Glomerular endothelial cell (primary cell): Measurements from ENCODE around the gene LMNTD2. TPM values are rescaled to one million over a fixed set of nuclear protein-coding genes. Genes with fewer than 3 reads are reported as not detected.

Experiments
- DNase-seq: peaks from one replicate; pipeline ENCODE4 v3.0.0-alpha.2; 2011; ENCODE audit warnings: low read depth, low spot score; ENCODE audit errors: extremely low read depth
- total RNA-seq: library from RNA; depleted of rRNA; stranded (reverse); fragments of >200 nt; gene quantifications from 2 replicates; pipeline ENCODE4 v1.2.3, GENCODE V29; 2015

The LMNTD2 gene
- total RNA-seq, 1 donor from 2014 or later = 3.3 TPM

DNA sequence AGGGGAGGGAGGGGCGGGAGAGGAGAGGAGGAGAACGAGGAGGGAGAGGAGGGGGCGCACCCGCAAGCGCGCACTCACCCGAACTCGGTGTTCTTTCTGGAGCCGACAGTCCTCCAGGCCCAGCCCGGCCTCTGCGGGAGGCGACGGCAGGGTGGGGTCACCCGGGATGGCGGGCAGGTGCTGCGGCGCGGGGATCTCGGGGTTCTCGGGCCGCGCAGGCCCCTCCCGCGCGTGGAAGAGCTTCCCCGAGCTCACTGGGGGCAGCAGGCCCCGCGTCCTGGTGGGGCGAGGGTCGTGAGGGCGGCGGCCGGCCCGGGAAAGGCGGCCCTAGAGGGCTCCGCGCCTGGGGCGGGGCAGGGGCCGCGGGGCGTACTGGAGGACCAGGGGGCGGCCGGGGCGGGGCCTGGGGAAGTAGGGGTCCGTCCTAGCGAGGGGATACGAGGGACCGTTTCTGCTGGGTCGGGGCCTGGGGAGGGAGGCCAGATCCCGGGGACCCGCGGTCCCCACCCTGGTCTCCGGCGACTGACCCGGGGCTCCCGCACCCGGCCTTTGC lies 5.2 kb downstream of the LMNTD2 start:
- no peak for DNase-seq

DNA sequence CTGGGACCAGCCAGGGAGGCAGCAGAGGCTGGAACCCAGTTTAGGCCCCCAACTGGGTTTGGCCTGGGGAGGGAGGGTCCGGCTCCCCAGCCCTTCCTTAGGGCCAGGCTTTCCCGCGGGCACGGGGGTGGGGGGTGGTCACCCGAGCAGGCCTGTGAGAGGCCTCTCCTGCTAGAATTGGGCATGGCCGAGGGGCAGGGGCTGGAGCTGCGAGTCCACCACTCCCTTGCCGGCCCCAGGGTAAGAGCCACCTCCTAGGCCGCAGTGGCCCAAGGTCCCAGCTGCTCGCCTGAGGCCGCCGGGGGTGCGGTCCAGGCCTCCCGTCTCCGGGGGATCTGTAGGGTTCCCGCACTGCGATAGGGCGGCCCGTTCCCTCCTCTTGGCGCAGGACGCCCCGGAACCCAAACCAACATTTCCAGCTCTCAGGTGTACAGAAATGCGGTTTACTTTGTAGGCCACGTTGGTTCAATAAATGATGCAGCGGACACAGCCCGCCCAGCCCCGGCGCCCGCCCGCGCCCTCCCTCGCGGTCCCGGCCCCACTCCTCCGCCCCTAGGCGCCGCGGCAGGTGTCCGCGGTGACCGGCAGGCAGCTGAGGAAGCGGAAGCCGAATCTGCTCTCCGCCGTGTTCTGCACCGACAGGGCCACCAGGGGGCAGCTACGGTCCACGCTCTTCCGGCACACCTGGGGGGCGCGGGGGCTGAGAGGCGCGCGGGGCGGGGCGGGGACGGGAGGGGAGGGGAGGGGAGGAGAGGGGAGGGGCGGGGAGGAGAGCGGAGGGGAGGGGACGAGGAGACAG lies 5.9 kb downstream of the LMNTD2 start:
- DNase-seq = no peak

DNA sequence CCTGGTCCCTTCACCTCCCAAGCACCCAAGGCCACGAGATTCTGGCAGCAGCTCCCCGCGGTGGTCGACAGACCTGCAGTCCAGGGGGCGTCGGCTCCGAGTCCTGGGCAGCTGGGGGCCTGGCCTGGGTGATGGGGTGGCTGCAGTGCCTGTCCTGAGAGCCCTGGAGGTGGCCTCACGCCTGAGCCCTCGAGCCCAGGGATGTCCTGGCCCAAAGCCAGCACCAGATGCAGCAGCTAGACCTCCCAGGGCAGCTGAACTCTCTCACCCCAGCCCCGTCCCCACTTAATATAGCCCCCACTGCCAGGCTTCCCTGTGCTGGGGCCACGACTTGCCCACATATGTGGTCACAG lies 6.6 kb downstream of the LMNTD2 start:
- DNase-seq = no peak

DNA sequence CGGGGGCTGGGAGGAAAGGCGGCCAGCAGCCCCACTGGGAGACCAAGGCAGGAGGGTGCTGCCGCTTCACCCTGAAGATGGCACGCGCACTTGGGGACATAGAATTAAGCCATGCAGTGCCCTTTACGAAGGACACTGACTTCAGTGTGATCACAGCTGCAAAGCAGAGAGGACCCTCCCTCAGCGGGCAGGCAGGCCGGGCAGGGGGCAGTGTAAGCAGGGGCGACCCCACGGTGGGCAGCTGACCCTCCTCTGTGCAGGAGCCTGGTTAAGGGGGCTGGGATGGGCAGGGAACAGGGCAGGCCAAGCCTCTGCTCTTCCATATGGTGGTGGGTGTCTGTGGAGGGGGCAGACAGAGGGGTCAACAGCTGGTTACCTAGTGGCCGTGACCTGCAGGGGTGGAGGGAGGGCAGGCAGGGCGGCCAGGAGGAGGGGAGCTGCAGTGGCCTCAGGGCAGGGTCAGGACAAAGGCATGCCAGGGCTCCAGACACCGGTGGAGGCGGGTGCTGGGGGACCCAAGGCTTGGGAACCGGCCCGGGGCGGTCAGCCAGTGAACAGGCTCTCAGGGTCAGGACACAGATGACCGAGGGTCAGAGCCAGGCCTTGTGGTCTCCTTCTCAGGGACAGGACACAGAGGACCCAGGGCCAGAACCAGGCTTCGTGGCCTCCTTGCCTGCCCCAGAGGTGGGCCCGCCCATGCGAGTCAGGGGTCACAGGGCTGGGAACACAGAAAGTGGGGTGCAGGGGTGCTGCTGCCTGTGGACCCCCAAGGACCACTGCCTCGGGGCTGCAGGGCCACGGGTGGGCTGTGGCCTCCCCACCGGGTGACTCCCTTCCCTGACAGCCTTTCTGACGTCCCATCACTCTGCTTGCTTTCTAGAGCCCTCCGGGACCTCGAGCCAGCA lies 7.2 kb downstream of the LMNTD2 start:
- no peak for DNase-seq

DNA sequence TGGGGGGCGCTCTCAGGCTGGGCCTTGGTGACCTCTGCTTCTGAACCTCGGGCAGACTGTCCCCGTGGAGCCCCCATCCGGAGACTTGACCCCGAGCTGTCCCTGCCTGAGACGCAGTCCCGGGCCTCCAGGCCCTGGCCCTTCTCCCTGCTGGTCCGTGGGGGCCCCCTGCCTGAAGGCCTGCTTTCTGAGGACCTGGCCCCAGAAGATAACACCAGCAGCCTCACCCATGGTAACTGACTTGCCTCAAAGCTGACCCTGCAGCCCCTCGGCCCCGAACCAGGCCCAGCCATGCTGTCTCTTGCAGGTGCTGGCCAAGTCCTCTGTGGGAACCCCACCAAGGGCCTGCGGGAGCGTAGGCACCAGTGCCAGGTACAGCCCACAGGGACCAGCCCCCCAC lies 8.9 kb downstream of the LMNTD2 start:
- DNase-seq = no peak

DNA sequence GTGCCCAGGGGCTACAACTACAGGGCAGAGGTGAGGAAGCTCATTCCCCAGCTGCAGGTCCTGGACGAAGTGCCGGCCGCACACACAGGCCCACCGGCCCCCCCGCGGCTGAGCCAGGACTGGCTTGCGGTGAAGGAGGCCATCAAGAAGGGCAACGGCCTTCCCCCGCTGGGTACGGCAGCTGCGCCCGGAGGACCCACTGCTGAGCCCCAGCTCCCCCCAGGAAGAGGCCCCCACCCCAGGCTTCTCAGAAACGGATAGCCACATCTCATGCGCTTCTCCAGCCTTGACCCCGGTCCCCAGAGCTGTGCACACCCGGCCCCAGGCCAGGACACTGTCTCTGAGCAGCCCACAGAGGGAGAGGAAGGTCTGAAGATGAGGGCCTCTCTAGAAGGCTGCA lies 9.4 kb downstream of the LMNTD2 start:
- DNase-seq = no peak

DNA sequence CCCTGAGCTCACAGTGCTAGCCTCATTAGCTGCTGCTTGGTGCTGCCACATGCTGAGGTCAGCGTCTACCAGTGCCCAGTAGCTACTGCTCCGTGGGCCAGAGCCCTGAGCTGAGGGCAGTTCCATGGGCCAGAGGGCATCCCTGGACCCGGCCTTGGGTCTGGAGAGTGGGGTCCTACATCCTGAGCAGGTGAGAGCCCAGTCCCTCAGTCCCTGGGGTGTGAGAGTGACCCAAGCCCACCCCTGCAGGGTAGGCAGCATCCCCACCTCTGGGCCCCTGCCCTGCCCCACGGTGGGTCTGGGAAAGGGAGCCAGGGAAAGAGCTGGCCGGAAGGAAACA lies 9.8 kb downstream of the LMNTD2 start:
- no peak for DNase-seq

DNA sequence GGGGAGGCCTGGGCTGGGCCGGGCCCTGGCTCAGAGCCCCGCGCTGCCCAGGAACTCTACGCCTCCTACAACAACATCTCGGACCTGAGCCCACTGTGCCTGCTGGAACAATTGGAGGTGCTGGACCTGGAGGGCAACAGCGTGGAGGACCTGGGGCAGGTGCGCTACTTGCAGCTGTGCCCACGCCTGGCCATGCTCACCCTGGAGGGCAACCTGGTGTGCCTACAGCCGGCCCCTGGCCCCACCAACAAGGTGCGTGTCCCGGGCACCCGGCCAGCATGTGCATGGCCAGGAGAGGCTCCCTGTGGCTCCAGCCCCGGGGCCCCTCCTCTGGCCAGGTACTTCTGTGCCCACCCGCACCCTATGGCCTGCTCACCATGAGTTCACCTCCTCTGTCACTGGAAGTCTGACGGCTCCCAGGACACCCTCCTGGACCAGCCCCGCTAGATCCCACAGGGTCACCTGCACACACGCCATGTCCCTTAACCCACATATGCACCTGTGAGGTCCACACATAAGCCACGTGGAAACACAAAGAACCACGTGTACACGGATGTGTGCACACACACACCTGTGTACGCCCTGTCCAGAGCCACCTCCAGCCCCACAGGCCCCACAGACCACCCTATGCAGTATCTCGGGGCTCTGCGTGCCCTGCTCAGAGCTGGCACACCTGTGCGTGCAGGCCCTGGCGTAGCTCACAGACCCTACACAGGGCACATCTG lies 10.4 kb downstream of the LMNTD2 start:
- no peak for DNase-seq

DNA sequence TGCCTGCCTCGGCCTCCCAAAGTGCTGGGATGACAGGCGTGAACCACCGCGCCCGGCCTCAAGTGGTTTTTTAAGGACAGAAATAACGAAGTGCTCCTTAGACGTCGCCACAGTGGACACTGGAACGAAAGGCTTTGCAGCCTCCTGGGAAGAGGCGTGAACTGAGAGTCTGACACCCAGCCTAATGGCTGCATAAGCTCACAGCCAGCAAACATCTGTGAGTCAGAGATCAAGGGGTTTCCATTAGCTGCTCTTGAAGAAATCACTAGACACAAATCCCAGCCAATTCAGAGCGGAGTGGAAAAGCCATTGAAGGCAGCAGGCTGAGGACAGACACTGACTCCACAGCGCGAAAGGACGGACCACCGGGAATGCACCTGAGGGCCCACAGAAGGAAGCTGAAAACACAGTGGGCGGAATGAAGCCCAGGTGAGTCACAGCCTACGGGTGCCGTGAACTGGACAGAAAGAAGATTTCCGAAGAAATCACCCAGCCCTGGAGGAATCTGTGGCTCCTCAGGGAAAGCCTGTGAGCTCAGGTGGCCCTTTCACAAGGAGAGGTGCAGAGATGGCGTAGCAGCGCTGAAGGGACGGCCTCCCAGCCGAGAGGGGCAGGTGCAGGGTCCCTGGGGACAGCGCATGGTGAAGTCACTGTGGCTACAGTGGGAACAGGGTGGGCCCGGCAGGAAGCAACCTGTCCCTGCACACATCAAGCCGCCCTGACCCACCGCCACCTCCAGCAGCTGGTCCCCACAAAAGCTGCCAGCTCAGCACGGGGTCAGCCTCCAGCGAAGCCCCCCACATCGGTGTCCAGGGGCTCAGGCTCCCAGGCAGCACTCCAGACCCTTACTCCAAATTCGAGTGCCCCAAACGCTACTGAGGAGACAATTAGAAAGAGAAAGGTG lies 11.6 kb downstream of the LMNTD2 start:
- DNase-seq = no peak

DNA sequence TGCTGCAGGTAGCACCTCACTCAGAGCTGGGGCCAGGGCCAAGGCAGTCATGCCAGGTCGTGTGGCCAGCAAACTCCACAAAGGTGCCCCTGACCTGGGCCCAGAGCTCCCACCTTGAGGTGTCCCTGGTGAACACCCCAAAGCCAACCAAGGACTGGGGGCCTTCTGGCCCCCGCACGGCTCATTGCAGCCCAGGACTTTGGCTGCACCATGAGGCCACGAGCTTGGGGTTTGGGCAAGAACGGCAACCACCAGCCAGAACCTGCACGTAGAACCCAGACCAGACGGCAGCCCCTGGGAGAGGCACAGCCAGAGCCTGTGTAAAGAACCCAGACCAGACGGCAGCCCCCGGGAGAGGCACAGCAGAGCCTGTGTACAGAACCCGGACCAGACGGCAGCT lies 15.4 kb downstream of the LMNTD2 start:
- no peak for DNase-seq

DNA sequence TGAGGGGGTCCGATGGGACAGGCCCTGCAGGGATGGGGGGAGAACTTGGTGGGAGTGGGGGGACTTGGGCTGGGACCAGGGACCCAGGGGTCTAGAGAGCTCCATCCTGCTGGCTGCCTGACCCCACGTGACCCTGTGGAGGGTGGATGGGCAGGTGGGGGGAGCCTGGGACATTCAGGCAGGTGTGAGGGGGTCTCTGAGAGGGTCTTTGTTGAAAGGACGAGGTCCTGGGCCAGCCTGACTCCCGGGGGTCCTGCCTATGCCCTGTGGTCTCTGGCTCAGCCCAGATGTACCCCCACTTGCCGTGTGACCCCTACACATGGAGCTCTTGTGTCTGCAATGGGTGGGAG lies 15.7 kb downstream of the LMNTD2 start:
- DNase-seq = no peak

DNA sequence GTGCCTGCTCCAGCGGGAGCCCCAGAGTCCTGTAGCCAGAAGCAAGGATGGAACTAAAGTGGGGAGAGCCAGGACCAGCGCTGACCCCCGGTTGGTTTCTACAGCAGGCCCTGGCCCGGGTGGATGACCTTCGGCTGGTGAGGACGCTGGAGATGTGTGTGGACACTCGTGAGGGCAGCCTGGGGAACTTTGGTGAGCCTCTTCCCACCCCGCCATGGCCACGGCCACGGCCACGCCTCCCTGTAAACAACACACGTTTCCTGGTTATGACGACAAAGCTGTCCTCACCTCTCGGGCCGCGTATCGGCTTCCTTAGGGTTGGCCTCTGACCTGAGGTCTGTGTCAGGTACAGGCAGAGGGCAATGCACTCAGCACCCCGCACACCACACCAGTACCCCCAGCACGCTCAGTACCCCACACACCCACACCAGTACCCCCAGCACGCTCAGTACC lies 19.1 kb downstream of the LMNTD2 start:
- no peak for DNase-seq

DNA sequence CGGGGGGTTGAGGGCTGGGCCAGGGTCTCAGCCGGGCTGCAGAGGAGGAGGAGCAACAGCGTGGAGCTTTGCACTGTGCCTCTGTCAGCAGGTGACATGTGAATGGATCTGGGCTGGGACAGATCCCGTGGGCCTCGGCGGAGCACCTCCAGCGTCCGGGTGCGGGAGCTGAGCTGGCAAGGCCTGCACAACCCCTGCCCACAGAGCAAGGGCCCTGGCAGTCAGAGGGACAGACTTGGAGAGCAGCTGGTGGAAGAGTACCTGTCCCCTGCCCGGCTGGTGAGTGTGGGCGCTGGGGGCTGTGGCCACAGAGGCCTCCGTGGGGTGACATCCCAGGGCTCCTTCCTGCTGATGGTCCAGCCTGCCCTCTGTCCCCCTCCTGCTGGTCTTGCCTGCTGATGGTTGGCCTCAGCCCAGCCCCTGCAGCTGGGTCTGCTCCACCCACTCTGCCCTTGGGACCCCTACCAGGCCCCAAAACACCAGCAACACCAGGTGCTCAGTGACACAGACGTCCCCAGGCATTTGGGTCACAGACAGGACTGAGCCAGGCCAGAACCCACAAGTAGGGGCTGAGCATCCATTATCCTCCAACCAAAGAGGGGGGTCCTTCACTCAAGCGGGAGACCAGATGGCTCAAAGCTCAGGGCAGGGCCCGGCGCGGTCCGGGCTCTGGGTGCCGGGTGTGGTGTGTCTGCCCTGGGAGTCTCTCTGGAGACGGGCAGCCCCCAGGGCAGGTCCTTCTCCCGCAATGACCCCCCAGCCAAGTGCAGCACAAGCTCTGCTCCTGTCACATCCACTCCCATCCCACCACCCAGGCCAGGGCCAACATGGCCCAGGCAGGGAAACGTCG lies 19.7 kb downstream of the LMNTD2 start:
- DNase-seq = no peak

DNA sequence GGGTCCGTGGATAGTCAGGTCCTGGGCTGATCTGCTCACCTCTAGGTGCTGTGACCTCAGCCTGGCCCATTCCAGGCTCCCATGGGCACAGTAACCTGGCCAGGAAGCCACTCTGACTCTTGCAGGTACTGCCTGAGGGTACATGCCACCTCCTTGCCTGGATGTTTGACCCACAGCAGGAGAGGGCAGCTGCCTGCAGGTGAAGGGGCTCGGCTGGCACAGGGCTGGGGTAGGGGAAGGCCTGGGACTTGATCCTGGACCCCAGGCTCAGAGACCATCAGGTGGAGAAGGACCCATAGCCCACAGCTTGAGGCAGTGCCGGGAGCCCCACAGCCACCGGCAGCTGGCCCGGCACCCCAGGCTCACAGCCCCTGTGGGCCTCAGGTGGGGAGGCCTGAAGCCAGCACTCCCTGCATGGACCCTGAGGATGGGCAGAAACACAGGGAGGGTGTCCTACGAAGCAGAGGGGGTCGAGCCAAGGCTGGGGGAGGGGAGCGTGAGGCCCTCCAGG lies 20.5 kb downstream of the LMNTD2 start:
- DNase-seq = no peak

DNA sequence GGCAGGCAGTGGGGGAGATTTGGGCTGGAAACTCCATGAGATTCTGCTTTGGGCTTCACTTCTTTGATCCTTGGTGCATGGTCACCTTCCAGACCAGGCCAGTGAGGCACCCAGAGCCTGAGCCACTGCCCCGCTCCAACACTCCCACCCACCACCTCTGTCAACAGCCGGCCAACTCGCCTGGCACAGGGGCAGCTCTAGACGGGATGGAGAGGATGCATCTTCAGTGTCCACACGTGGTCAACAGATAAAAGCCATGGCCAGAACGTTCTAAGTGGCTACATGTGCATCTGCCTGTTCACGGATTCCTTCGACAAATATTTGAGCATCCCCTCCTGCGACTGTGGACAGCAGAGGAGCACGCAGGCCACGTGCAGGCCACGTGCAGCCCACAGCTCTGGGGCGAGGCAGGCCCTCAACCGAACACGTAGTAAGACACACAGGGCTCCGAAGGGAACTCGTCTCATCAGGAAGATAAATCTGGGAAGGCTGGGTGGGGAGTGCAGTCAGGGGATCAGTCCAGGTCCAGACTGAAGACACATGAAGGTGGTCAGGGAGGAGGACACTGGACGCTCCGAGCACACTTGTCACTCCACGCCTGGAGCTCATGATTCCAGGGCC lies 22.0 kb downstream of the LMNTD2 start:
- DNase-seq = no peak

DNA sequence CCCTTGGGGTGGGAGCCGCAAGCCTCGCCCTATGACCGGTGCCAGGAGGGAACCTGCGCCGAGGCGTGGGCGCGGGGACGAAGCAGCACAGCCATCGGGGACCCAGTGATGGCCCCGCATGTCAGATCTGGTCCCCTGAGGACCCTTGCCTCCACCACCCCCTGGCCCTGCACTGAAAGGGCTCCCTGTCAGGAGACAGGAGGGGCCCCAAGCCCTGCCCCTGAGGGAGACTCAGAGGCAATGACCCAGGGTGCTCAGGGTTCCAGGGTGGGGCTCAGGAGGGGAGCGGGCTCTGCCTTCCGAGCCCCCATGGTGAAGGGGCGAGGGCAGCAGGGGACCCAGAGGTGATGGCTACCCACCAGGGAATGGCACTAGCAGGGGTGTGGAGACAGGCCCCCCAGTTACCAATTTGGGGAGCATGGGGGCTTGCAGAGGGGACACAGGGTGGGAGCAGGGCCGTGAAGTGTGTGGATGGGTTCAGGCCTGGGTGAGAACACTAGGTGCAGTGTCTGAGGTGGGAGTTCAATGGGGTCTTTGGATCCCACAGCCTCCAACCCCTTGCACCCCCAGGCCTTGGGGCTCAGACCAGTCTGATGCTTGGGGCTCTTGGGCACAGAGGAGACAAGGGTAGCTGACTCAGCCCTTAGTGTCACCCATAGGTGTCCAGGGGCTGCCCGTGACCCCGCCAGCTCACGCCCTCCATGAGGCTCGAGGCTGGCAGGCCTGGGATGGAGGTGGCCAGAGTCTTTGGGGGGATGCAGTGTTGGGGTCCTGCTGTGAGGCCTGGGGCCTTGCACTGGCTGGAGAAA lies 22.7 kb downstream of the LMNTD2 start:
- no peak for DNase-seq

DNA sequence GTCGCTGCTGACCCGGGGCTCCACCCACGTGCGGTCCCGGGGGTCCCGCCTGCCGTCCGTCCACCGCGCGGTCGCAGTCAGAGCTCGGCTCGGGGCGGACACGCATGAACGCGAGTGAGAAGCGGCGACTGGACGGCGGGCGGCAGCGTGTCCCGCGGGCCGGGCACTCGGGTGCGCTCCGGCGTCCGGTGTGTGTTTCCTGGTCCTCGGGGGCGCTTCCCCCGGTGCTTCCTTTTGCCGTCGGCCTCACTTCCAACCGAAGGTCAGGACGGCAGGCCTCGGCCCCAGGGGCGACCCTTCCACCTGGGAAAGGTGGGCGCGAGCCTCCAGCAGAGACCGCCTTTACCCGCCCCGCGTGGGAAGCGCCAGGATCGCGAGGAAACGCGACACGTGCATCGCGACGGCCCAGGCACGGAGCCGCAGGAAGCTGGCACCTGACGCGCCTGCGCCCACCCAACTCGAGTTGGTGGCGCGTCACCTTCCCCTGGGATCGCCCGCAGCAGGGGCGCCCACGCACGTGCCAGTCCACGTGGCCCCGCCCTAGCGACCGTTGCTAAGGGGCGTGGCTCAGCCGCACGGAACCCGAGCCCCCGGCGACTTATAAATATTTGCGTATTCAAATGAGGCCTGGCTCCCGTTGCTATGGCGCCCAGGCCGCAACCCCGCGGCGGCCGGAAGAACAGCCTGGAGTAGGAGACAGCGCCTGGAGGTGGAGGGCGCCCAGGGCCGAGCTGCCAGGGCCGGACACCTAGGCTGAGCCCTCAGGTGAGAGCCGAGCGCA lies 23.5 kb downstream of the LMNTD2 start, which contains the start of gene LRRC56:
Gene LRRC56 (plus strand): TSS at position 687 of the 781 bp plus-strand sequence. CDS start 3,158 bp downstream, outside the sequence.
- DNase-seq = no peak
